Amniotic stem cell (primary cell): ENCODE results near the gene TMA7.
"Not testable (repeated sequence)": the region's sequence is repeated elsewhere in the genome, so short reads cannot be mapped to it uniquely, and the experiment has no call there.

Experiments
- DNase-seq: peaks from one replicate; lab custom pipeline; 2025; lab: John Stamatoyannopoulos, UW

The TMA7 gene

DNA sequence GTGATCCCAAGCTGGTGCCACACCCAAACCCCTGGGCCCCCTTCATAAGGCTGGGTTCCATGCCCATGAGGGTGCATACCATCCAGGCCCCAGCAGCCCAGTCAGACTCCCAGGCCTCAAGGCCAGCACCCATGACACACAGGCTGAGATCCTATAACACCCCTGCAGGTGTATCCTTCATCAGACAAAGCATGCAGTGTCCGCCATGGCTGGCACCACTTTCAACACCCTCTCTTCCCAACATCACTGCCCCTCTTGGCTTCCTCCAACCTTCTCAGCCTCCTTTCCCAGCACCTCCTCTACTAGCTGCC lies 3.6 kb upstream of the TMA7 start:
- no peak for DNase-seq

DNA sequence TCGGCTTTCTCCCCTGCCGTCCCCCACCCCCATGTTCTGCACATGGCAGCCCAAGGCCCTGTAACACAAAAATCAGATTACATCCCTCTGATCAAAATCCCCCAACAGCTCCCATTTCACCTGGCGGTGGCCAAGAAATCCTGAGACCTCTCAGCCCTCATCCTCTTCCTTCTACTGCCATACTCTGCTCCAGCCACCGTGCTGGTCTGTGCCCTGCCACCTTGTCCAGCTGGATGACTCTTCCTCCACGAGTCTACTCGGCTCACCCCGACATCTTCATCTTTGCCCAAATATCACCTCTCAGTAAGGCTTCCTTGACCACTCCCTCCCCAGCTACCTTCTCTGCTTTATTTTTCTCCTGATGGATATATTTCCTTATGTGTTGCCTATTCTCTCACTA lies 3.2 kb upstream of the TMA7 start:
- no peak for DNase-seq

DNA sequence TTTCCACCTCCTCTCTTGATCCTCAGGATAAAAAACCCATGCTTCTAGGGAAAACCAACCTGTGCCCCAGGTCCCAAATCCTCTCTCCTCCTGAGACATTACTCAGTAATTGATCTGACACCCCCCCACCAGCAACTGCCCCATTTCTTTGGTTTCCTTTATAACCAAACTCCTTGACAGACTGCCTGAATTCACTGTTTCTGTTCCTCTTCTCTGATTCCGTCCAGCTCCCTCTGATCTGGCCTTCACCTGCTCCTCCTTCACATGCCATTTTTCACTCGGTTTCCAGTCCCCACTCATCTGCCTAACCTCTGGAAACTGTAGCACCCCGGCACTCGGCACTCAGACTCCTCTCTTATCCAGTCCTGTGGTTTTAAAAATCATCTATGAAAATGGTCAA lies 2.2 kb upstream of the TMA7 start:
- DNase-seq, result no peak

DNA sequence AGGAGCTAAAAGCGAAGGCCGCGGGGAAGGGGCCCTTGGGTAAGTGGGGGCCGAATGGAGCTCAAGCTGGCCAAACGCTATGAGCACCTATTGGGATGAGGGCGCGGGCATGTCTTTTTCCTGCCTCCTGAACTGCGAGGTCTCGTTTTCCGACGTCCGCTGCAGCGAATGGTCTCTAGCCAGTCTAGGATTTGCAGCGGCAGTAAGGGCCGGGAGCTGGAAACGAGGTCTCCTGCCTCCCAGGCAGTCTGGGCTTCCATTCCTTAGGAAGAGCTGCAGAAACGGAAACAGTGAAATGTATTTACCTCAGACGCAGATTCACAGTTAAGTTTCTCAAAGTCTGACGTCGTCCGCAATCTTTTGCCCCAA lies 517 bp downstream of the TMA7 start:
- no peak for DNase-seq

DNA sequence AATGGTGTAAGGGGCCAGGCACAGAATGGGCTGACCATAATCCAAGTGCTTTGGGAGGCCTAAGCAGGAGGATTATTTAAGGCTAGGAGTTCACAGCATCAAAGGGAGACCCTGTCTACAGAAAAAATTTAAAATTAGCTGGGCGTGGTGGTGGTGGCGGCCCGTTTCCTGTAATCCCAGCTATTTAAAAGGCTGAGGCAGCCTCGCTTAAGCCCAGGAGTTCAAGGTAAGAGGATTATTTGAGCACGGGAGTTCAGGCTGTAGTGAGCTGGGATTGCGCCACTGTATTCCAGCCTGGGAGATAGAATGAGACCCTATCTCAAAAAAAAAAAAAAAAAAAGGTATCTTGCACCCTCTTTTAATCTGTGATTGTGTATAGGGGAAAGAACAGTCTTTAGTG lies 1.9 kb downstream of the TMA7 start:
- DNase-seq, result no peak

DNA sequence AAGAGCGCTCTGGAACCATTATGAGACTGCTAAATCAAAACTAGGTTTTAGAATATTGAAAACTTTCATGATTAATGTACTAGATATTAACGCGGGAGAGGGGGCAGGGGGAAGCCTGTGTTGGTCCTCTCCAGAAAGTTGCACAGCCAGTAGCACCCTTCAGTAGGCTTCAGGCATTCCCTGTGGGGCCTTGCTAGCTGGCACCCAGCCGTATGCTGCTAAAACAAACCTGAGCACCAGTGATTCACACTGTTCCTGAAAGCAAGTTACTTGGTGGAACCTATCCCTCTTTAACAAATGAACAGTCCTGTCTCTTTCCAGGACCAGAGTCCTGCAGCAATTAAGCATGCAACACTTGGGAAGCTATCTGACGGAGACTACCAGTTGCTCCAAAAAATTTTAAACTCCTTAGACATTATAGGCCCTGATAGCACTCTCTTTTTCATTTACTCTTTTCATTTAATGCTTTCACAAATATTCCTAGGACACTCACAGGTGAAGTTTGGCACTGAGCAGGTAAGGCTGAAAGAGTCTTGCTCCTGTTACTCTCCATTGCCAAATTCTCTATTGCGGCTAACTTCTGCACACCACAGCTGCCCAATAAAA lies 5.3 kb downstream of the TMA7 start:
- no peak for DNase-seq

DNA sequence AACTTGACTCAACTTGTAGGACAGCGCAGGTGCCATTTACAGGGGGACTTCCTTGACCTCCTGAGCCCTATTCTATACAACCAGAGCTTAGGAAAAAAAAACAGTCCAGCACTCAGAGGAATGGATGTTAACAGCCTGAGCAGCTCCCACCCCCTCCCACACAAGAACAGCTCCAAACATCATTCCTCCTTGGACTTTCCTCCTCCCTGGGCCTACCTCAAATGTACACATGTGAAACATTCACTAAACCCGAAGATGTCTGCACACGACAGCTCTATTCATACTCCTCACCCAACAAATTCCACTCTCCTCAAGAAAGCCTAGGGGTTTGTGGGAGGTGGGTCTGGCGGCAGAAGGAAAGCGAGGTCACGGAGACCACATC lies 6.0 kb downstream of the TMA7 start:
- DNase-seq, result no peak

DNA sequence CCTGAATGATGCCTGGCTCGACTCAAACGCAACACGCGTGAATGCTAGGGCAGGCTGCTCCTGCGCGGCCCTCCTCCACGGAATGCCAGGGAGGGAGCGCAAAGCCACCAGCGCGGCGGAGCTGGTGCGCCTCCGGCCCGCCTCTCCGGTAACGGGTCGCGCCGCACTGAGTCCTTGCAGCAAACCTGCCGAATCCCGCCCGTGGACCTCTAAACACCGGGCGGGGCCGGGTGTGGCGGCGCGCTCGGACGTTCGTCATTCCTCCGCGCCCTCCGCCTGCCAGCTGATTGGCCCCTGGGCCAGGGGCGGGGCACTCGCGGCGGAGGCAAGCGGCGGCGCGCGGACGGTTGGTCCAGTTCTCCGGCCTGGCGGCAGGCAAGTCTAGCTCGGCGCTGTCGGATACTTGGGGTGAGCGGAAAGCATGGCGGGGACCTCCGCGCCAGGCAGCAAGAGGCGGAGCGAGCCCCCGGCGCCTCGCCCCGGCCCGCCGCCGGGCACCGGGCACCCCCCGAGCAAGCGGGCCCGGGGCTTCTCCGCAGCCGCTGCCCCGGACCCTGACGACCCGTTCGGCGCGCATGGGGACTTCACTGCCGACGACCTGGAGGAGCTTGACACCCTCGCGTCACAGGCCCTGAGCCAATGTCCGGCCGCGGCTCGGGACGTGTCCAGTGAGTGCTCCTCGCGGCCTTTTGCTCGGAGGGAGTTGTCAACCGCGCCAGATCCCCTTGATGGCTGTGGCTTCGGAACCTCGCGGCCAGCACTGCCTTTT lies 6.6 kb downstream of the TMA7 start, which contains the start of gene ATRIP:
TSS of gene ATRIP (plus strand) at position 313 of the 769 bp plus-strand sequence. CDS start at position 422, 109 bp downstream.
- peak; percentile 89 for DNase-seq

DNA sequence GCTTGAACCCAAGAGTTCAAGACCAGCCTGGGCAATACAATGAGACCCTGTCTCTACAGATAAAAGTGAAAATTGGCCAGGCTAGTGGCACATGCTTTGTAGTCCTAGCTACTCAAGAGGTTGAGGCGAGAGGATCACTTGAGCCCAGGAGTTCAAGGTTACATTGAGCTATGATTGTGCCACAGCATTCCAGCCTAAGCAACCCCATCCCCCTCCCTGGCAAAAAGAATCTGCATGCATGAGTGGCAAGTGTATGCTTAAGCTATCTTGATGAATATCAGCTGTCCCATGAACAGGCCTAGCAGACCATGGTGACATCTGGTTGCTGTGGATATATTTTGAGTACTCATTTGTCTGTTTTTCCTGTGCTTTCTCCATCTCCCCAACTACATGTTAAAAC lies 11.2 kb downstream of the TMA7 start:
- DNase-seq, result no peak

DNA sequence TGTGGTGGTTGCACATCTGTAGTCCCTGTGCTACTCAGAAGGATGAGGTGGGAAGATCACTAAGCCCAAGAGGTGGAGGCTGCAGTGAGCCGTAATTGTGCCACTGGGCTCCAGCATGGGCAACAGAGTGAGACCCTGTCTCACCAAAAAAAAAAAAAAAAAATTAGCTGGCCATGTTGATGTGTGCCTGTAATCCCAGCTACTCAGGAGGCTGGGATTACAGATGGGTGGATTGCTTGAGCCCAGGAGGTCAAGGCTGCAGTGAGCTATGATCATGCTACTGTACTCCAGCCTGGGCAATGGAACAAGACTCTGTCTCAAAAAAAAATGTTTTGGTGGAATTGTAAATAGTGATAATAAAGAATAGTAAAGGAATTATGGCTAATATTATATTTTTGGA lies 16.4 kb downstream of the TMA7 start:
- no peak for DNase-seq

DNA sequence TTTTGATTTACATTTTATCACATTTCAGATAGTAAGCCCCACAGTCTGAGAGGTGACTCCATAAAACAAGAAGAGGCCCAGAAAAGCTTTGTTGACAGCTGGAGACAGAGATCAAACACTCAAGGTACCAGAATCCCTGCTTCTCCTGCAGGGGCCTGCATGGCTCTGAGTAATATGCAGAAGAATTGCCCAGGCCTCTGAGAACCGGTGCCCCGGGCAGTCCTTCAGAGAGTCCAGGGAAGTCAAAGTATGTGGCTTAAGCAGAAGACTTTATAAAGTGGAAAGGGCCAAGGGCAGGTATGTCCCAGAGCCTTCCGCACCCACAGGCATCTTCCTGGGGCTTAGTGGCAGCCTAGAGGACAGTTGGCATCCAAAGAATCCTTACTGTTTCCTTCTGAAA lies 19.3 kb downstream of the TMA7 start:
- DNase-seq, result no peak

DNA sequence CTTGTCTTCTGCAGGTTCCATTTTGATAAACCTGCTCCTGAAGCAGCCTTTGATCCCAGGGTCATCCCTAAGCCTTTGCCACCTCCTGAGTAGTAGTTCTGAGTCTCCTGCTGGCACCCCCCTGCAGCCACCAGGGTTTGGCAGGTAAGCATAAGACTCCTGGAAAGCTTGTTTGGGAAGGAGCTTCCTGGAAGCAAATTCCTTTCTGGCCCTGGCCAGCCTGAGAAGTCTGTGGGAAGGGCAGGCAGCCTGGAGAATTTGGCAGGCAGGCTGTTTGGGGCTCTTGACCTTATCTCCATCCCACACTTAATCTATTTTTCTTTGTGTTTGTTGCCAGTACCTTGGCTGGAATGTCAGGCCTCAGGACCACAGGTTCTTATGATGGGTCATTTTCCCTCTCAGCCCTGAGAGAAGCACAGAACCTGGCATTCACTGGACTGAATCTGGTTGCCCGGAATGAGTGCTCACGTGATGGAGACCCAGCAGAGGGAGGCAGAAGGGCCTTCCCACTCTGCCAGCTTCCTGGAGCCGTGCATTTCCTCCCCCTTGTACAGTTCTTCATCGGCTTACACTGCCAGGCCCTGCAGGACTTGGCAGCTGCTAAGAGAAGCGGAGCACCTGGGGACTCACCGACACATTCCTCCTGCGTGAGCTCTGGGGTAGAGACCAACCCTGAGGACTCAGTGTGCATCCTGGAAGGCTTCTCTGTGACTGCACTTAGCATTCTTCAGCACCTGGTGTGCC lies 19.9 kb downstream of the TMA7 start:
- no peak for DNase-seq

DNA sequence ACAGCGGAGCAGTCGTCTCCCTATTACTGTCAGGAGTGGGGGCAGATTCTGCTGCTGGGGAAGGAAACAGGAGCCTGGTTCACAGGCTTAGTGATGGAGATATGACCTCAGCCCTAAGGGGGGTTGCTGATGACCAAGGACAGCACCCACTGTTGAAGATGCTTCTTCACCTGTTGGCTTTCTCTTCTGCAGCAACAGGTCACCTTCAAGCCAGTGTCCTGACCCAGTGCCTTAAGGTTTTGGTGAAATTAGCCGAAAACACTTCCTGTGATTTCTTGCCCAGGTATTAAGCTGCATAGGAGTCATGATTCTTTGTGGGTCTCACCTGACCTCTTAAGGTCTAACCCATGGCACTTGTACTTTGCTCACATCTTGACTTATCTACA lies 20.5 kb downstream of the TMA7 start:
- no peak for DNase-seq

DNA sequence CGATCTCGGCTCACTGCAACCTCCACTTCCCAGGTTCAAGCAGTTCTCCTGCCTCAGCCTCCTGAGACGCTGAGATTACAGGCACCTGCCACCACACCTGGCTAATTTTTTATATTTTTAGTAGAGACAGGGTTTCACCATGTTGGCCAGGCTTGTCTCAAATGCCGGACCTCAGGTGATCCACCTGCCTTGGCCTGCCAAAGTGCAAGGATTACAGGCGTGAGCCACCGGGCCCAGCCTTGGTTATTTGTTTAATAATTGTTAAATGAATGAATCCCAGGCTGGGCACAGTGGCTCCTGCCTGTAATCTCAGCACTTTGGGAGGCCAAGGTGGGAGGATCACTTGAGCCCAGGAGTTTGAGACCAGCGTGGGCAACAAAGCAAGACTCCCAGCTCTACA lies 21.7 kb downstream of the TMA7 start:
- not testable (repeated sequence) for DNase-seq

DNA sequence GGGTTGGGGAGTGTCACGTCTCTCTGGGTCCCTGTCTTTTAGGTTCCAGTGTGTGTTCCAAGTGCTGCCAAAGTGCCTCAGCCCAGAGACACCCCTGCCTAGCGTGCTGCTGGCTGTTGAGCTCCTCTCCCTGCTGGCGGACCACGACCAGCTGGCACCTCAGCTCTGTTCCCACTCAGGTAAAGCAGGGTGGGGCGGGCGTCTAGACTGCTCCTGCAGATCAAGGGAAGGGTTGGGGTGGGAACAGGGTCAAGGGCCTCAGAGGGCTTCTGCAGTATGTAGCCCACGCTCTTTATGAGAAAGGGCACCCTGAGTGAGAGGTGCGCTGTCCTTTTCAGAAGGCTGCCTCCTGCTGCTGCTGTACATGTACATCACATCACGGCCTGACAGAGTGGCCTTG lies 23.6 kb downstream of the TMA7 start:
- no peak for DNase-seq

DNA sequence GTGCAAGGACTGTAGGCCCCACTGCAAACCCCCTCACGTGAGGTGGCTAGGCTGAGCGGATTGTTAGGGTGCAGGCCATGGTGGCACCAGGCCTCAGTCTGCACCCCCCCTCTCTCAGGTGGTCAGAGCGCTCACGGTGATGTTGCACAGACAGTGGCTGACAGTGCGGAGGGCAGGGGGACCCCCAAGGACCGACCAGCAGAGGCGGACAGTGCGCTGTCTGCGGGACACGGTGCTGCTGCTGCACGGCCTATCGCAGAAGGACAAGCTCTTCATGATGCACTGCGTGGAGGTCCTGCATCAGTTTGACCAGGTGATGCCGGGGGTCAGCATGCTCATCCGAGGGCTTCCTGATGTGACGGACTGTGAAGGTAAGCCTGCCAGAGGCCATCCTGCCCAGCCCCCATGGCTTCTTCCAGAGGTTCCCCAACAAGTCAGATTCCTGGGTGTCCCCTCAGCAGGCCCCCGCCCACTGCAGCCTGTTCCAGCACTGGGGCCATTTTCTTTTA lies 24.7 kb downstream of the TMA7 start:
- DNase-seq, result no peak

DNA sequence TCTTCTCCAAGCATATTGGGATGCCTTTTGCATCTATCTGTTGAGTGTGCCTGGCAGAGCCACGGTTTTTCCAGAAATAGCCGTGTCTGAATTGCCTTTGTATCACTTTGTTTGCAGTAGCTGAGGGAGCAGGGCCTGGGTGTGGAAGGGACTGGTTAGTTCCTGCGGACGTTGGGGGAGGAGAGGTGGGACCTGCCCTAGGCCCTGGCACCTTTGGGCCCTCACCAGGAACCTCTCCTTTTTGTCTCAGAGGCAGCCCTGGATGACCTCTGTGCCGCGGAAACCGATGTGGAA lies 25.1 kb downstream of the TMA7 start:
- DNase-seq, result no peak

DNA sequence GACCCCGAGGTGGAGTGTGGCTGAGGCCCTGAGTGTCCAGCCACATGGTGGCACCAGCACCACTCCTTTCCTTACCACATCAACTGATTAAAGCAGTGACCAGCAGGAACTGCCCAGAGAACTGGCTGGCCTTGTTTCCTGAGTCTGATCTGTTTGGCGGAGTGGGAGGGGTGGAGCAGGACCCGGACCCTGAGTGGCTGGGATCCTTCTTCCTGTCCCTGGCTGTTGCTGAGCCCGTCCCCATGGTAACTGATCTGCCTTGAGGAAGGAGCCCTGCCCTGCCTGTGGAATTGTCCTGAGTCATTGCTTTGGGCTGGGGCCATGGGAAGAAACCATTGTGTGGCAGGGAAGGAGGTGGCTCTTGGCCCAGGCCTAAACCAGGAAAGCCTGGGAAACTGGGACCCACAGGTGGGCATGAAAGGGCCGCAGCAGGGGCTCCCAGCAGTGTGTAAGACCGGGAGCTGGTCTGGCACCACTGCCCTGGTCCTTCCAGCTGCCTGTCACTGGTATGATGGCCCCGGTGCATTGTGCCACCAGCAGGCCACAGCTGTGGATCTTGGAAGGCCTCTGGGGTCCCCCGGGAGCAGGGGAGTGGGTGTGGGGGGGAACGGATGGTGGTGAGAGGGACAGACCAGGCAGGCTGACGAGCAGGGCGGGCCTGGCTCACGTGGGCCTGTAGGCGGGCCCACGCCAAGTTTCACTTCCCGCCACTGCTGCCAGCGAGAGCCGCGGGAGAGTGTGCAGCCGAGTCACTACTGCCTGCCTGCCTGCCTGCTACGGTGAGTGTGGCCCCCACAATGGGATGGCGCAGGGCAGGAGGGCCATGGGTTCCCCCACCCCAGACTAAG lies 25.7 kb downstream of the TMA7 start:
- DNase-seq, result peak; percentile 100

DNA sequence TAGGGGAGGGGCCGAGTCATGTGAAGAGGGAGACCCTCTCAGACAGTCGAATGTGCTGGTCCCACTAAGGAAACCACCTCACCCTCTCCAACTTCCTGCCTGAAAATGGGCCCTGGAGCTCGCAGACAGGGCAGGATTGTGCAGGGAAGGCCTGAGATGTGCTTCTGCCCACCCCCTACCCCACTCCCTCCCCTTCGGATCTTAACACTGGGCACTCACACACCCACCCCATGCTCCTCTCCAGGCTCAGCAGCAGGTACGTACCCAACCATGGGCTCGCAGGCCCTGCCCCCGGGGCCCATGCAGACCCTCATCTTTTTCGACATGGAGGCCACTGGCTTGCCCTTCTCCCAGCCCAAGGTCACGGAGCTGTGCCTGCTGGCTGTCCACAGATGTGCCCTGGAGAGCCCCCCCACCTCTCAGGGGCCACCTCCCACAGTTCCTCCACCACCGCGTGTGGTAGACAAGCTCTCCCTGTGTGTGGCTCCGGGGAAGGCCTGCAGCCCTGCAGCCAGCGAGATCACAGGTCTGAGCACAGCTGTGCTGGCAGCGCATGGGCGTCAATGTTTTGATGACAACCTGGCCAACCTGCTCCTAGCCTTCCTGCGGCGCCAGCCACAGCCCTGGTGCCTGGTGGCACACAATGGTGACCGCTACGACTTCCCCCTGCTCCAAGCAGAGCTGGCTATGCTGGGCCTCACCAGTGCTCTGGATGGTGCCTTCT lies 26.5 kb downstream of the TMA7 start:
- DNase-seq, result no peak

DNA sequence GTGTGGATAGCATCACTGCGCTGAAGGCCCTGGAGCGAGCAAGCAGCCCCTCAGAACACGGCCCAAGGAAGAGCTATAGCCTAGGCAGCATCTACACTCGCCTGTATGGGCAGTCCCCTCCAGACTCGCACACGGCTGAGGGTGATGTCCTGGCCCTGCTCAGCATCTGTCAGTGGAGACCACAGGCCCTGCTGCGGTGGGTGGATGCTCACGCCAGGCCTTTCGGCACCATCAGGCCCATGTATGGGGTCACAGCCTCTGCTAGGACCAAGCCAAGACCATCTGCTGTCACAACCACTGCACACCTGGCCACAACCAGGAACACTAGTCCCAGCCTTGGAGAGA lies 27.0 kb downstream of the TMA7 start:
- no peak for DNase-seq

DNA sequence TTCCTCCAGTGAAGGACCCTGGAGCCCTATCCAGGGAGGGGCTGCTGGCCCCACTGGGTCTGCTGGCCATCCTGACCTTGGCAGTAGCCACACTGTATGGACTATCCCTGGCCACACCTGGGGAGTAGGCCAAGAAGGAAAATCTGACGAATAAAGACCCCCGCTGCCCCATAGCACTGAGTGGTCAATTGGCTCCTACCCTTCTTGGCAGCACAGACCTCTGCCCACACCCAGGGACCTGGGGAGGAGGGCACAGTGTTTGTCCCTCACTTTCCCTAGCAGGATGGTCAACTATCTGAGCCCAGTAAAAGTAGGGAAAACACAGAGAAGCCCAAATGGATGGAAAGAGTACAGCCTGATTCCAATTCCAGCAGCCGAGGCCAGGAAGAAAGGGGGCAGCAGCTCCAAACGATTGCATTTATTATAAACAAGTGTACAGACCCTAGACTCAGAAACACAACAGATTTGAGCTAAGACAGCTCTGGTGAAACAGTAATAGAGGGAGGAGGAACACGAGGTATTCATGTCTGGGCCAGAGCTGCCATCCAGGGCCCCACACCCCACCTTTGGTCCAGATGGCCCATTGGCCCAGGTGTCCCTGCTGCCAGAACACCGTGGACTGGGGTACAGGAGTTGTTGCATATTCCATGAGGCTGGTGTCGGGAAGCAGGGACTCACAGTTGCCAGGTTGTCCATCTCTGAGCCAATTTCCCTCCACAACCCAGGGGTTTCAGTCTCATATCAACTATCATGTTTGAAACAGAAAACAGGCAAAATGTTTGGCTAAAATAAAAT lies 27.6 kb downstream of the TMA7 start:
- DNase-seq, result no peak
